ENCODE measurements around the gene GRB7. TPM values are rescaled to one million over a fixed set of nuclear protein-coding genes. Genes with fewer than 3 reads are reported as not detected.

The GRB7 gene
- total and polyA plus RNA-seq, 10 of the 15 experiments (the other 5 are each of a cell fraction or from before 2014, with no cell fraction given): 0.05 to 0.34 (median 0.19) TPM; not detected in 4

DNA sequence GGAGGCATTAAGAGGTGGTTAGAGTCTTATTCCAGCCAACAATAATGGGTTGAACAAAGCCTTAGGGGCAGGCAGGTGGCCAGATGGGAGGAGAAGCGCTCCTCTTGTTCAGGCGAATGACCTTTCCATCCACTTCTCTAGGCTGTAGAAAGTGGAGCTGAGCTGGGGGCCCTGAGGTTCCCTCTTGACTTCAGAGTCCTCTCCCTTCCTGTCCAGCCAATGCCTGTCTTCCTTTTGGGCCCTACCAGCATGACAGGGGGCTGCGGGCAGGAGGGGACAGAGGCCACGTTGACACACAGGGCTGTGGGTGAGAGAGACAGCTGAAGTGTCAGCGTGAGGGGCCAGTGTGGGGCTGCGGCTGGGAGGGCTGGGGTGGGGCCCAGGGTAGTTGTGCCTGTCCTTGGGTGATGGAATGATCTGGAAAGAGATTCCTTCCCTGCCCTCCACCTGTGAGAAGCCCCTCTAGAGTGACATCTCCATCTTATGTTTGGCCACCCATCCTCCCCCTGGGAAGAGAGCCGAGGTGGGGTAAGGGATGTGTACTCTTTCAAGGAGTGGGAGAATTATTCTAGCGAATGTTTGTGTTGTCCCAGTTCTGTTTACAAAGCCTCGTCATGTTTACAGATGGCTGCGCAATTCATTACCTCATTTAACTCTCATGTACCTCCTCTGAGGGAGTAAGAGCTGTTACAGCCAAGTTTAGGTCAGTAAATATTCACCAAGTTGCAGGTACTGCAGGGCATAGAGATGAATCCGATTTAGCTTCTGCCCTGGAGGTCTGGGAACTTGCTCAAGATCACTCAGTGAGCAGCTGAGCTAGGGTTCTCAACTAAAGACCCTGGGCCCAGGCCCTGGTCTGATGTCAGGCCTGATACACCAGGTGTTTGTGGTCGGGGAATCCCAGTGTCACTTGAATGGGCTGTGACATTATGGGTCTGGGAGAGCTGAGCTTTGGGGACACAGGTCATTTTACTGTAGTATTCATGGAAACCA lies 34.5 kb upstream of the GRB7 start (continued):
- TF ChIP-seq MEF2B (IDR thresholded peaks at IDR 0.05; ENCODE audit: partially characterized antibody, poor library complexity, severe bottlenecking) (no peak), ATF7 (IDR thresholded peaks at IDR 0.05; ENCODE audit: low read depth) (peak; percentile 73), SMARCA5 (IDR thresholded peaks at IDR 0.05) (no peak), NFIC (IDR thresholded peaks at IDR 0.05; ENCODE audit: low read depth, low read length) (peak; percentile 47; the same call in 1 of the 2 replicates)
- TF ChIP-seq, protein P1, sequence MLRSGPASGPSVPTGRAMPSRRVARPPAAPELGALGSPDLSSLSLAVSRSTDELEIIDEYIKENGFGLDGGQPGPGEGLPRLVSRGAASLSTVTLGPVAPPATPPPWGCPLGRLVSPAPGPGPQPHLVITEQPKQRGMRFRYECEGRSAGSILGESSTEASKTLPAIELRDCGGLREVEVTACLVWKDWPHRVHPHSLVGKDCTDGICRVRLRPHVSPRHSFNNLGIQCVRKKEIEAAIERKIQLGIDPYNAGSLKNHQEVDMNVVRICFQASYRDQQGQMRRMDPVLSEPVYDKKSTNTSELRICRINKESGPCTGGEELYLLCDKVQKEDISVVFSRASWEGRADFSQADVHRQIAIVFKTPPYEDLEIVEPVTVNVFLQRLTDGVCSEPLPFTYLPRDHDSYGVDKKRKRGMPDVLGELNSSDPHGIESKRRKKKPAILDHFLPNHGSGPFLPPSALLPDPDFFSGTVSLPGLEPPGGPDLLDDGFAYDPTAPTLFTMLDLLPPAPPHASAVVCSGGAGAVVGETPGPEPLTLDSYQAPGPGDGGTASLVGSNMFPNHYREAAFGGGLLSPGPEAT (IDR thresholded peaks at IDR 0.05; ENCODE audit: low read depth): peak; percentile 69

DNA sequence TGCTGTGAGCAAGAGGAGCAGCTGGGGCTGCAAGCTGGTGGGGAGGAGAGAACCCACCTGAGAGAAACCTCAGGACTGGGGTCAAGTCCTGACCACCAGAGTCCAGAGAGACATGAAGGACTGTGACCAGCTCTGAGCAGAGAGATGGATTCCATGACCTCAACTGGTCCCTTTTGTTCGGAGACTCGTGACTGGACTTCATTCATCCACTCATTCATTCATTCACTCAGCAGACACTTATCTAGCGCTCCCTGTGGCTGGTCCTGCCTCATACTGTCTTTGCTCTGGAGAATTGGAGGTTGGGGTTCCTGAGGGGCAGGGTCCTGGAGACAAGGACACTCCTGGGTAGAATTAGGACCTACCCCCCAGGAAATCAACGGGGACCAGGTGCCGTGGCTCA lies 33.8 kb upstream of the GRB7 start:
- ChIA-PET RAD21 (ENCODE audit: unreplicated experiment) (interaction anchor here (0.6 to 2.0 kb wide), 8 partner anchors 16 to 418 kb away, joined by 3 to 7 read pairs (median 4); partner anchors contain the start of genes MIEN1 and MSL1), POLR2A (interaction anchor here (1.5 kb wide), 1 partner anchor 16 kb away, joined by 6 read pairs; the partner anchor contains the start of gene PGAP3), CTCF (interaction anchor here (0.6 to 3.3 kb wide), 7 partner anchors 9 to 50 kb away, joined by 3 to 11 read pairs (median 4); no protein-coding TSS in a partner anchor), SMC1A (ENCODE audit: uncharacterized antibody, unreplicated experiment) (interaction anchor here (0.6 to 1.8 kb wide), 3 partner anchors 10 to 55 kb away, joined by 3 to 11 read pairs (median 4); partner anchors contain the start of gene PGAP3)
- no TSS peak for BruUV-seq (replicated peaks)
- H3K4me2 ChIP-seq (ENCODE audit: control insufficient read depth, insufficient read depth): peak overlapping the region; percentile 30; the same call in 1 of the 2 replicates
- in situ Hi-C loops (cut with MboI) (no loop called here), intact Hi-C loops (cut with micrococcal nuclease; ENCODE audit: unreplicated experiment) (no loop called here)
- no peaks in the 10 kb centered on the region for H4K20me1 ChIP-seq (ENCODE audit: control insufficient read depth, insufficient read depth)
- no peaks in the 10 kb centered on the region for H3K9me3 ChIP-seq (replicated peaks; ENCODE audit: control insufficient read depth, insufficient read depth, low read length)
- H2AFZ ChIP-seq (ENCODE audit: control insufficient read depth, low read depth, low read length): no peak overlapping the region; the same call in 1 of the 2 replicates
- 43% methylated on average over 5 of the region's 5 CpGs for WGBS (ENCODE audit: insufficient coverage, insufficient replicate concordance, low lambda C conversion rate, missing lambda C conversion rate)
- no peaks in the 10 kb centered on the region for H3K79me2 ChIP-seq (ENCODE audit: control insufficient read depth, insufficient read depth, low read length)
- DNase-seq (ENCODE audit: low read depth, low spot score): no peak
- H3K4me1 ChIP-seq (ENCODE audit: control insufficient read depth, insufficient read depth, low read length): peaks cover 11% of the 10 kb centered on the region
- peak overlapping the region; percentile 24 for H3K27ac ChIP-seq (ENCODE audit: control insufficient read depth, insufficient read depth)
- H3K36me3 ChIP-seq (ENCODE audit: control insufficient read depth in 2 of 2, insufficient read depth in 2 of 2, low read length in 1 of 2): no peaks in the 10 kb centered on the region
- ATAC-seq: peak; percentile 45
- peak; percentile 61 for FAIRE-seq
- peaks cover 0 to 7% of the 10 kb centered on the region in 2 experiments; a peak in 2 of 4 replicates for H3K27me3 ChIP-seq (replicated peaks in 1 of 2; ENCODE audit: control insufficient read depth in 2 of 2, insufficient read depth in 2 of 2, low read length in 1 of 2)
- H3K9ac ChIP-seq (ENCODE audit: control insufficient read depth, insufficient read depth, low read length): peak overlapping the region; percentile 22; the same call in 1 of the 2 replicates
- H3K4me3 ChIP-seq: no peak overlapping the region
- TF ChIP-seq CHD4 (IDR thresholded peaks at IDR 0.05) (no peak), IRF4 (IDR thresholded peaks at IDR 0.05; ENCODE audit: low read depth, low read length) (no peak), TCF12 (IDR thresholded peaks at IDR 0.05; ENCODE audit: low read depth, low read length) (no peak), CBFB (IDR thresholded peaks at IDR 0.05; ENCODE audit: low read depth) (no peak), ZNF24 (IDR thresholded peaks at IDR 0.05) (peak; percentile 88), POU2F2 (IDR thresholded peaks at IDR 0.05; ENCODE audit: borderline replicate concordance, low read depth, low read length) (no peak)
- TF ChIP-seq, protein P2, sequence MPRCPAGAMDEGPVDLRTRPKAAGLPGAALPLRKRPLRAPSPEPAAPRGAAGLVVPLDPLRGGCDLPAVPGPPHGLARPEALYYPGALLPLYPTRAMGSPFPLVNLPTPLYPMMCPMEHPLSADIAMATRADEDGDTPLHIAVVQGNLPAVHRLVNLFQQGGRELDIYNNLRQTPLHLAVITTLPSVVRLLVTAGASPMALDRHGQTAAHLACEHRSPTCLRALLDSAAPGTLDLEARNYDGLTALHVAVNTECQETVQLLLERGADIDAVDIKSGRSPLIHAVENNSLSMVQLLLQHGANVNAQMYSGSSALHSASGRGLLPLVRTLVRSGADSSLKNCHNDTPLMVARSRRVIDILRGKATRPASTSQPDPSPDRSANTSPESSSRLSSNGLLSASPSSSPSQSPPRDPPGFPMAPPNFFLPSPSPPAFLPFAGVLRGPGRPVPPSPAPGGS (IDR thresholded peaks at IDR 0.05; ENCODE audit: borderline replicate concordance, insufficient read depth, low read depth, low read length, poor library complexity, severe bottlenecking): no peak
- TF ChIP-seq, protein P1 (IDR thresholded peaks at IDR 0.05; ENCODE audit: low read depth): peak; percentile 7; the same call in 1 of the 2 replicates
